ENCODE results near the gene FCHSD1.

DNA sequence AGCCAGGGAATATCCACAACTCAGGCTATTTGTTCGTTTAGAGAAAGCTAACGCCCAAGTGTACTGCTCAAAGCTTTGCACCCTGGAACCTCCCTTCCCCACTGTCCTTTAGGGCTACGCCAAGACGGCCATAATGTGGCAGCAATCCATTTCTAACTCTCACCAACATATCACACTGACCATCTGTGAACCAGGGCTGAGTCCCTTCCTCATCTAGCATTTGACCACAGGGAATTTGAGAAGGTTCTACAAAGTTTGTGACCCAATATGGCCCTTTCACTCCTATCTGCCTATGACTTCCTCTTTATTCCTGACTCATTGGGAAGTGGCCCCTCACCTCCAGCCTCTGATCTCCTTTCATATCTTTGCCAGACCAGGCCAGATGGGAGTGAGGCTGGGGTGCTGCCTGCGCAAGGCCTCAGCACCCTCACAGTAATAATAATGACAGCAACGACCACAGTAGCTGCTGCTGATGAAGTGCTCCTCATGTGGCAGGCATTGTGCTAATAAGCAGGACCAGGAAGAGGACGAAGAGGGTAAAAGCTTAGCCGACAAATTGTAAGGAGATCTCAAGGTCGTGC, 40.2 kb upstream of the FCHSD1 start:
- TF ChIP-seq POLR2A (IDR thresholded peaks at IDR 0.05) (no peak), CTCF (IDR thresholded peaks at IDR 0.05) (no peak)
